HepG2 (cell line): ENCODE measurements around the gene DYDC2. TPM values are rescaled to one million over a fixed set of nuclear protein-coding genes. Genes with fewer than 3 reads are reported as not detected.

ENCODE experiments used
- AGO2 ChIP-seq: fragments of 200-400 bp; formaldehyde crosslinking; optimal IDR thresholded peaks from 2 replicates; pipeline ENCODE3; 2017; ENCODE audit warnings: mild to moderate bottlenecking, low read depth, low read length, moderate library complexity
- ARID3A ChIP-seq: IDR thresholded peaks from 2 replicates; pipeline ENCODE4 v1.6.1; 2012; ENCODE audit warnings: low read depth, low read length, improper control_type of control experiment
- ISL2 ChIP-seq: sonication (generic); formaldehyde crosslinking; IDR thresholded peaks from 2 replicates; pipeline ENCODE4 v1.5.0; 2020; ENCODE audit warnings: missing genetic modification reagents
- MIXL1 ChIP-seq: IDR thresholded peaks from 2 replicates; pipeline ENCODE4 v1.6.1; 2016
- MXD1 ChIP-seq: sonication (generic); formaldehyde crosslinking; IDR thresholded peaks from 2 replicates; pipeline ENCODE4 v1.4.0; 2020; ENCODE audit warnings: mild to moderate bottlenecking, missing genetic modification reagents
- NCOR1 ChIP-seq: fragments of 200-600 bp; sonication (generic); IDR thresholded peaks from 2 replicates; pipeline ENCODE4 v1.7.0; 2017; ENCODE audit warnings: antibody characterized with exemption, low read length, borderline replicate concordance
- ZFYVE20 ChIP-seq: sonication (generic); formaldehyde crosslinking; IDR thresholded peaks from 2 replicates; pipeline ENCODE4 v1.8.0; 2023; ENCODE audit warnings: low read depth, mild to moderate bottlenecking, moderate library complexity, missing genetic modification reagents, borderline replicate concordance
- ZNF3 ChIP-seq: IDR thresholded peaks from 2 replicates; pipeline ENCODE4 v1.7.0; 2017; ENCODE audit warnings: inconsistent platforms
- ZNF329 ChIP-seq: sonication (generic); formaldehyde crosslinking; IDR thresholded peaks from 2 replicates; pipeline ENCODE4 v1.9.0; 2021; ENCODE audit warnings: low read depth, mild to moderate bottlenecking, missing genetic modification reagents
- ZNF672 ChIP-seq: sonication (generic); formaldehyde crosslinking; IDR thresholded peaks from 2 replicates; pipeline ENCODE4 v1.8.1; 2022; ENCODE audit warnings: missing genetic modification reagents
- ZNF776 ChIP-seq: sonication (generic); formaldehyde crosslinking; IDR thresholded peaks from 2 replicates; pipeline ENCODE4 v1.4.0; 2020; ENCODE audit warnings: mild to moderate bottlenecking, missing genetic modification reagents
- ZNF790 ChIP-seq: sonication (generic); formaldehyde crosslinking; IDR thresholded peaks from 2 replicates; pipeline ENCODE4 v1.8.0; 2022; ENCODE audit warnings: missing genetic modification reagents, mild to moderate bottlenecking, borderline replicate concordance
- polyA plus RNA-seq, 8 experiments: library from polyadenylated mRNA; depleted of rRNA in 3 of 8; stranded (reverse) in 7 of 8; unstranded in 1 of 8; fragments of >200 nt; fragmentation: Illumina TruSeq in 4 of 8; extraction: Trizol in 4 of 8; gene quantifications; 2 replicates each; pipeline versions ENCODE4 v1.2.1 to v1.2.3, GENCODE V29; 2011 to 2016; ENCODE audit warnings: low read depth in 4 of 8, missing spikeins in 1 of 8, mixed read lengths in 1 of 8; ENCODE audit not compliant: insufficient read depth in 1 of 8
- total RNA-seq, 5 experiments: library from RNA; depleted of rRNA; stranded (reverse); fragments of >200 nt; fragmentation: Illumina TruSeq; extraction: Trizol; gene quantifications; 2 replicates each; pipeline ENCODE4 v1.2.3, GENCODE V29; 2016; ENCODE audit warnings: low read depth in 1 of 5
- TF ChIP-seq, protein P1 (sequence below): sonication (generic); formaldehyde crosslinking; IDR thresholded peaks from 2 replicates; pipeline ENCODE4 v1.5.0; 2020; ENCODE audit warnings: missing genetic modification reagents
- TF ChIP-seq, protein P2 (sequence below): sonication (generic); formaldehyde crosslinking; IDR thresholded peaks from 2 replicates; pipeline ENCODE4 v1.4.0; 2020; ENCODE audit warnings: missing genetic modification reagents; ENCODE audit errors: not compliant biosample characterization
- TF ChIP-seq, protein P3 (sequence below): sonication (generic); formaldehyde crosslinking; IDR thresholded peaks from 2 replicates; pipeline ENCODE4 v1.5.0; 2020; ENCODE audit warnings: mild to moderate bottlenecking, low read depth, missing genetic modification reagents, borderline replicate concordance
- TF ChIP-seq, protein P4 (sequence below): sonication (generic); formaldehyde crosslinking; conservative IDR thresholded peaks from 2 replicates; pipeline ENCODE4 v1.8.0; 2022; ENCODE audit warnings: mild to moderate bottlenecking, moderate library complexity, missing genetic modification reagents
- TF ChIP-seq, protein P5 (sequence below): sonication (generic); formaldehyde crosslinking; IDR thresholded peaks from 2 replicates; pipeline ENCODE4 v1.4.0; 2020; ENCODE audit warnings: missing genetic modification reagents, mild to moderate bottlenecking, borderline replicate concordance

Gene DYDC2
- total and polyA plus RNA-seq, 2 of the 13 experiments (the other 11 are each of a cell fraction or from before 2014, with no cell fraction given), result 0.98 to 2.3 TPM

GRCh38 chr10:80408242-80409101, 51.9 kb downstream of the DYDC2 start, which contains the start of gene PRXL2A (continued):
- TF ChIP-seq, protein P1, sequence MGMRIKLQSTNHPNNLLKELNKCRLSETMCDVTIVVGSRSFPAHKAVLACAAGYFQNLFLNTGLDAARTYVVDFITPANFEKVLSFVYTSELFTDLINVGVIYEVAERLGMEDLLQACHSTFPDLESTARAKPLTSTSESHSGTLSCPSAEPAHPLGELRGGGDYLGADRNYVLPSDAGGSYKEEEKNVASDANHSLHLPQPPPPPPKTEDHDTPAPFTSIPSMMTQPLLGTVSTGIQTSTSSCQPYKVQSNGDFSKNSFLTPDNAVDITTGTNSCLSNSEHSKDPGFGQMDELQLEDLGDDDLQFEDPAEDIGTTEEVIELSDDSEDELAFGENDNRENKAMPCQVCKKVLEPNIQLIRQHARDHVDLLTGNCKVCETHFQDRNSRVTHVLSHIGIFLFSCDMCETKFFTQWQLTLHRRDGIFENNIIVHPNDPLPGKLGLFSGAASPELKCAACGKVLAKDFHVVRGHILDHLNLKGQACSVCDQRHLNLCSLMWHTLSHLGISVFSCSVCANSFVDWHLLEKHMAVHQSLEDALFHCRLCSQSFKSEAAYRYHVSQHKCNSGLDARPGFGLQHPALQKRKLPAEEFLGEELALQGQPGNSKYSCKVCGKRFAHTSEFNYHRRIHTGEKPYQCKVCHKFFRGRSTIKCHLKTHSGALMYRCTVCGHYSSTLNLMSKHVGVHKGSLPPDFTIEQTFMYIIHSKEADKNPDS, result peak; percentile 76; the same call in 1 of the 2 replicates
- TF ChIP-seq, protein P2, sequence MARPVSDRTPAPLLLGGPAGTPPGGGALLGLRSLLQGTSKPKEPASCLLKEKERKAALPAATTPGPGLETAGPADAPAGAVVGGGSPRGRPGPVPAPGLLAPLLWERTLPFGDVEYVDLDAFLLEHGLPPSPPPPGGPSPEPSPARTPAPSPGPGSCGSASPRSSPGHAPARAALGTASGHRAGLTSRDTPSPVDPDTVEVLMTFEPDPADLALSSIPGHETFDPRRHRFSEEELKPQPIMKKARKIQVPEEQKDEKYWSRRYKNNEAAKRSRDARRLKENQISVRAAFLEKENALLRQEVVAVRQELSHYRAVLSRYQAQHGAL (CRISPR knock-in tag), result no peak
- TF ChIP-seq, protein P3, sequence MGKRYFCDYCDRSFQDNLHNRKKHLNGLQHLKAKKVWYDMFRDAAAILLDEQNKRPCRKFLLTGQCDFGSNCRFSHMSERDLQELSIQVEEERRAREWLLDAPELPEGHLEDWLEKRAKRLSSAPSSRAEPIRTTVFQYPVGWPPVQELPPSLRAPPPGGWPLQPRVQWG (CRISPR knock-in tag), result no peak
- TF ChIP-seq AGO2 (peak; percentile 84), MXD1 (CRISPR knock-in tag) (peak; percentile 72), ZNF672 (no peak), ZNF3 (CRISPR knock-in tag) (0 out of 2 replicates have a peak, but pooled peaks have one; percentile 8), ZNF329 (CRISPR knock-in tag) (no peak), ZNF790 (CRISPR knock-in tag) (no peak), ZNF776 (CRISPR knock-in tag) (peak; percentile 65; the same call in 1 of the 2 replicates), ARID3A (no peak), ISL2 (CRISPR knock-in tag) (peak; percentile 62; the same call in 1 of the 2 replicates), MIXL1 (CRISPR knock-in tag) (no peak; the same call in 1 of the 2 replicates), ZFYVE20 (CRISPR knock-in tag) (no peak), NCOR1 (no peak)
- TF ChIP-seq, protein P4, sequence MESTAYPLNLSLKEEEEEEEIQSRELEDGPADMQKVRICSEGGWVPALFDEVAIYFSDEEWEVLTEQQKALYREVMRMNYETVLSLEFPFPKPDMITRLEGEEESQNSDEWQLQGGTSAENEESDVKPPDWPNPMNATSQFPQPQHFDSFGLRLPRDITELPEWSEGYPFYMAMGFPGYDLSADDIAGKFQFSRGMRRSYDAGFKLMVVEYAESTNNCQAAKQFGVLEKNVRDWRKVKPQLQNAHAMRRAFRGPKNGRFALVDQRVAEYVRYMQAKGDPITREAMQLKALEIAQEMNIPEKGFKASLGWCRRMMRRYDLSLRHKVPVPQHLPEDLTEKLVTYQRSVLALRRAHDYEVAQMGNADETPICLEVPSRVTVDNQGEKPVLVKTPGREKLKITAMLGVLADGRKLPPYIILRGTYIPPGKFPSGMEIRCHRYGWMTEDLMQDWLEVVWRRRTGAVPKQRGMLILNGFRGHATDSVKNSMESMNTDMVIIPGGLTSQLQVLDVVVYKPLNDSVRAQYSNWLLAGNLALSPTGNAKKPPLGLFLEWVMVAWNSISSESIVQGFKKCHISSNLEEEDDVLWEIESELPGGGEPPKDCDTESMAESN (CRISPR knock-in tag), result peak; percentile 78
- TF ChIP-seq, protein P5, sequence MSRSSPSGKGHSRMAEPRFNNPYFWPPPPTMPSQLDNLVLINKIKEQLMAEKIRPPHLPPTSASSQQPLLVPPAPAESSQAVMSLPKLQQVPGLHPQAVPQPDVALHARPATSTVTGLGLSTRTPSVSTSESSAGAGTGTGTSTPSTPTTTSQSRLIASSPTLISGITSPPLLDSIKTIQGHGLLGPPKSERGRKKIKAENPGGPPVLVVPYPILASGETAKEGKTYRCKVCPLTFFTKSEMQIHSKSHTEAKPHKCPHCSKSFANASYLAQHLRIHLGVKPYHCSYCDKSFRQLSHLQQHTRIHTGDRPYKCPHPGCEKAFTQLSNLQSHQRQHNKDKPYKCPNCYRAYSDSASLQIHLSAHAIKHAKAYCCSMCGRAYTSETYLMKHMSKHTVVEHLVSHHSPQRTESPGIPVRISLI (CRISPR knock-in tag), result peak; percentile 80
